ENCODE measurements around the gene TPR.

Gene TPR

DNA sequence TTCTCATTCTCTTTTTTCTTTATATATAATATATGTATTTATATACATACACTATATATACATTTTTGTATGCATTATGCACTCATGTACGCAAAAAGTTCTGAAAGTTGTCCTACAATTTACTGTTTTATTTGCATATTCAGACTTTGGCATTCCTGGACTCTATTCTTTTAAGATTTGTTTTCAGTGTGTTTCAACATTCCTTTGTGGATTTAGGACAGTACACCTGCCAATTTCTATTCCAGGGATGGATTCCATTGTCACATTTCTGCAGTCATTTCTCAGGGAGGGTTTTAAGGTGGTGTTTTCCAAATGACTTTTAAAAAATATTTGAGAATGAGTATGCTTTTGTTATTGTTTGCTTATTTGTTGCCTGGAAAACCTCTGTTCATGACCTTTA is 76.2 kb downstream of the TPR start:
- H3K27ac ChIP-seq = no peak overlapping the region
- TF ChIP-seq, protein P1, sequence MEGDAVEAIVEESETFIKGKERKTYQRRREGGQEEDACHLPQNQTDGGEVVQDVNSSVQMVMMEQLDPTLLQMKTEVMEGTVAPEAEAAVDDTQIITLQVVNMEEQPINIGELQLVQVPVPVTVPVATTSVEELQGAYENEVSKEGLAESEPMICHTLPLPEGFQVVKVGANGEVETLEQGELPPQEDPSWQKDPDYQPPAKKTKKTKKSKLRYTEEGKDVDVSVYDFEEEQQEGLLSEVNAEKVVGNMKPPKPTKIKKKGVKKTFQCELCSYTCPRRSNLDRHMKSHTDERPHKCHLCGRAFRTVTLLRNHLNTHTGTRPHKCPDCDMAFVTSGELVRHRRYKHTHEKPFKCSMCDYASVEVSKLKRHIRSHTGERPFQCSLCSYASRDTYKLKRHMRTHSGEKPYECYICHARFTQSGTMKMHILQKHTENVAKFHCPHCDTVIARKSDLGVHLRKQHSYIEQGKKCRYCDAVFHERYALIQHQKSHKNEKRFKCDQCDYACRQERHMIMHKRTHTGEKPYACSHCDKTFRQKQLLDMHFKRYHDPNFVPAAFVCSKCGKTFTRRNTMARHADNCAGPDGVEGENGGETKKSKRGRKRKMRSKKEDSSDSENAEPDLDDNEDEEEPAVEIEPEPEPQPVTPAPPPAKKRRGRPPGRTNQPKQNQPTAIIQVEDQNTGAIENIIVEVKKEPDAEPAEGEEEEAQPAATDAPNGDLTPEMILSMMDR (conservative IDR thresholded peaks at IDR 0.05; ENCODE audit: low read depth) = no peak
- ChIA-PET CTCF (no interaction called here), POLR2A (ENCODE audit: low non-redundant PET) (no interaction called here)
- no peak for DNase-seq (ENCODE audit: low spot score)

DNA sequence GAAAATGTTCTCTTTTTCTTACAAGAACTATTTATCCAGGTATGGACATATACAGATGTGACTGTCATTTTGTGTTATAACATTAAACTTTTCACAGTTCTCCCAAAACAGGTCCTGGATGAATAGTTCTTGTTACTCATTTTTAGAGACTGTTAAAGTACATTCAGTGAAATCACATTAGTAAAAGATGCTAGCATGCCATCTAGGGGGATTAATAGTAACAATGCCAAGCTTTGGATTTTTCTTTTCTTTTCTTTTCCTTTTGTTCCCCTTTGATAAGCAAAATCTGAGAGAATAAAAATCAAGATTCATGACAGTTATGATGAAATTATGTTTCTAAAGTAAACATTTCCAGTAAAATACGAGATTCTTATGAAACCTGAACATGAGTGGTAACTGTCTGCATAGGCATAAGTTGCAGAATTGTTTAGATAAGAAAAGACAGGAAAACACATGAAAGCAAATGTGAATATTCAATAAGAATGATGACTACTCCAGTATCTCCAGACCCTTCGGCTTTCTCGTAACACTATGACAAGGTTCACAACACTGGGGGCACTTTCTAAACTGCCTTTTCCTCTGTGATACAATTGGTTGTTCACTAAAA is 77.5 kb downstream of the TPR start:
- no peak overlapping the region for H3K27ac ChIP-seq
- no peak for DNase-seq (ENCODE audit: low spot score)
- ChIA-PET CTCF (interaction anchor here (0.5 to 0.6 kb wide), 2 partner anchors 531 to 580 kb away, joined by 3 to 4 read pairs; no protein-coding TSS in a partner anchor), POLR2A (ENCODE audit: low non-redundant PET) (no interaction called here)
- TF ChIP-seq, protein P1 (conservative IDR thresholded peaks at IDR 0.05; ENCODE audit: low read depth) = no peak

DNA sequence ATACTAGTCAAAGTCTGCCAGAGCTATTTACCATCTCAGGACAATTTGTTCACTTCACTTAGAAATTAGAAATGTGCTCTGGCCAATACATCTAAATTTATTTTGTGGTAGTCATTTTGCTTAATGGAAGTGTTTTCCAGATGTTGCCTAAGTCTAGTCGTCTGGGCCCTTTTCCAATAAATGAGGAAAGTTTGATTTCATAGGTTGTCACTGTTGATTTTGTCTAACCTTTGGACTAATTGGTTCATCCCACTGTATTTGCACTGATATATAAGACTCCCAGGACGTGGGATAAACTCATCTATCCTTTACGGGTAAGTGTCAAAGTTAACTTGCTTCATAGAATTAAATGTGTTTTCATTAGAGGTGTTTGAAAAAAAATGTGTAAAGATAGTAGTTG is 79.1 kb downstream of the TPR start, which contains the start of gene PRG4:
Gene PRG4 (plus strand): TSS at position 300 of the 400 bp plus-strand sequence.
- ChIA-PET CTCF (interaction anchor here (0.5 to 0.6 kb wide), 2 partner anchors 15 to 1738 kb away, joined by 4 to 5 read pairs; no protein-coding TSS in a partner anchor), POLR2A (ENCODE audit: low non-redundant PET) (no interaction called here)
- DNase-seq (ENCODE audit: low spot score) = no peak
- no peak within 1 kb of the TSS for H3K27ac ChIP-seq
- TF ChIP-seq, protein P1 (conservative IDR thresholded peaks at IDR 0.05; ENCODE audit: low read depth) = no peak

DNA sequence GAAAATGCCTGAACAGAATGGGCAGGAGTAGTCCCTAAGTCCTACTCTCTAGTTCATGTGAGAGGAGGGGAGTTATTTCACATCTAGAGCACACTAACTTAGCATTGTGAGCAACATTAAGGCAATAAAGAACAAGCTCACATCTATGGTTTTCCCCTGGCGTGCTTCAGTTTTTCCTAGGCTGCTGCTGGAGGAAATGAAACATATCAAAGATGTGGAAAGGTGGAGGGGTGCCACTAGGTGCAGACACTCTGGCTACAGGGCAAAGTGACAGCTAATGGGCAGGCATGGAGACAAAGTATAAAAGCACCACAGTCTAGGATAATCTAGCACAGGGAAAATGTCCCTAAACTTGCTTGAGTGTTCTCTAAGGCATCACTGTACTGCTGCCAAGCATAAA is 82.2 kb downstream of the TPR start:
- CTCF ChIA-PET = no interaction called here
- no peak for DNase-seq (ENCODE audit: low spot score)
- no peak overlapping the region for H3K27ac ChIP-seq
- TF ChIP-seq, protein P1 (conservative IDR thresholded peaks at IDR 0.05; ENCODE audit: low read depth) = no peak
- POLR2A ChIA-PET (ENCODE audit: low non-redundant PET) = no interaction called here

DNA sequence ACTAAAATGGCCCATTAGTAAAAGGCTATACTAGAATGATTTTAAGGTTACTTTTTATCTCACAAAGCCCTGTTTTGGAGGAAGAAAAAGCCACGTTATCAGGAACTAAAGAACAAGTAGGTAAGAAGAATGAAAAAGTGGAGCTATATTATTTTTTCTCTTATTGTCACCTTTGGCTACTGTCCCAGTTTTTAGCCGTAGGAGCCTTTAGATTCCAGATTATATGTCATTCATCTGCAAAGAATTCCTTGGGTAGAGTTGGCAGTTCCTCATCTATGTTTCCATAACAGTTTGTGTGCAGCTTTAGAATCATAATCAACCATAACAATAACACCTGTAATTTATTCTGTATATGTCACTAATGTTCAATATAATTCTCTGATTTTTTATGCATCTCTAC is 83.8 kb downstream of the TPR start:
- DNase-seq (ENCODE audit: low spot score) = no peak
- ChIA-PET CTCF (no interaction called here), POLR2A (ENCODE audit: low non-redundant PET) (no interaction called here)
- no peak overlapping the region for H3K27ac ChIP-seq
- TF ChIP-seq, protein P1 (conservative IDR thresholded peaks at IDR 0.05; ENCODE audit: low read depth) = no peak

DNA sequence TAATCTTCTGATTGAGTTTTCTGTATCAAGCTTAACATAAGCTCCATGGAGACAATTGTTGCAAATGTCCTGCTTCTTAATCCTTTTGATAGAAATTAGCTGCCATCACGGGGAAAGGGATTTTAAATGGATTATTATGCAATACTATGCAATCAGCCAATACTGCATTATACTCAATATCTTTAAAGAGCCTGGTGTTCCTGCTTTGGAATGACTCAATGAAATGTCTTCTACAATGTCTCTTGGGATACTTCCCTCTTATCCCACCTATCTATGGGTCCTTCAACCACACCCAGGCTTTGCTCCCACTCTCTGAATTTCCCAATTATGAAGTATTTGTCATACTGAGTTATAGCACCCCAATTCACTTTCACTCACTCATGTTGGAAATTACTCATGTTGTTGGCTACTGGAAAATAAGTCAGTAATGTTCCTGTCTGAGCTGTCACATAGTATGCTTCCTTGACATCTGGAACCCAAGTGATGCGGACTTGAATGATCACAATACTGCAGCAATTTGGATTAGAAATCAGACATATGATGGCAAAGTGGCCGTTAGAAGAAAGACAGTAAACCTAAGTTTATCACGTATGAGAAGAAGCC is 85.0 kb downstream of the TPR start:
- ChIA-PET POLR2A (ENCODE audit: low non-redundant PET) (no interaction called here), CTCF (interaction anchor here (0.7 kb wide), 1 partner anchor 14 kb away, joined by 3 read pairs; no protein-coding TSS in a partner anchor)
- TF ChIP-seq, protein P1 (conservative IDR thresholded peaks at IDR 0.05; ENCODE audit: low read depth) = no peak
- no peak for DNase-seq (ENCODE audit: low spot score)
- no peak overlapping the region for H3K27ac ChIP-seq
